Sigmoid colon (tissue), 7 donors: ENCODE results near the gene COPS2. TPM values are rescaled to one million over a fixed set of nuclear protein-coding genes. Genes with fewer than 3 reads are reported as not detected.
"Not testable (repeated sequence)": the region's sequence is repeated elsewhere in the genome, so short reads cannot be mapped to it uniquely, and the experiment has no call there.

ENCODE experiments used
- DNase-seq: peaks from one replicate; pipeline ENCODE4 v3.0.0-alpha.2; 2019
- H3K27ac ChIP-seq, 4 donors: fragments of 200-600 bp; sonication (generic); one replicate each; pipeline ENCODE4 v1.5.1; 2016 to 2019; ENCODE audit warnings: mild to moderate bottlenecking in 1 of 4
- H3K27me3 ChIP-seq, 3 donors: fragments of 200-600 bp; sonication (generic); one replicate each; pipeline ENCODE4 v1.5.1; 2019; ENCODE audit warnings: mild to moderate bottlenecking in 1 of 3
- H3K36me3 ChIP-seq, 4 donors: fragments of 200-600 bp; sonication (generic); one replicate each; pipeline ENCODE4 v1.5.1; 2016 to 2019
- H3K4me1 ChIP-seq, 4 donors: fragments of 200-600 bp; sonication (generic); one replicate each; pipeline ENCODE4 v1.5.1; 2017 to 2019
- H3K4me3 ChIP-seq, 4 donors: fragments of 200-600 bp; sonication (generic); one replicate each; pipeline ENCODE4 v1.5.1; 2017 to 2019; ENCODE audit warnings: mild to moderate bottlenecking in 2 of 4, moderate library complexity in 1 of 4
- H3K9me3 ChIP-seq, 4 donors: fragments of 200-600 bp in 3 of 4; sonication (generic) in 3 of 4; one replicate each; pipeline versions ENCODE4 v1.5.1 to v1.6.1; 2013 to 2019
- EP300 ChIP-seq, 4 donors: sonication (generic); formaldehyde crosslinking; IDR thresholded peaks; one replicate each; pipeline ENCODE4 v1.6.1; 2017; ENCODE audit warnings: antibody characterized with exemption in 4 of 4
- POLR2A ChIP-seq, 2 donors: fragments of 450-650 bp; IDR thresholded peaks; one replicate each; pipeline ENCODE4 v1.6.1; 2016; ENCODE audit warnings: antibody characterized with exemption in 2 of 2, mild to moderate bottlenecking in 2 of 2, moderate library complexity in 2 of 2
- POLR2AphosphoS5 ChIP-seq, 4 donors: sonication (generic); formaldehyde crosslinking; IDR thresholded peaks; one replicate each; pipeline ENCODE4 v1.6.1; 2017; ENCODE audit warnings: antibody characterized with exemption in 4 of 4
- WGBS, 2 donors: extraction: QIAGEN DNeasy Blood & Tissue Kit; methylation state at CpG; one replicate each; pipeline ENCODE4 v1.1.7; 2013; 5-methylcytosine and 5-hydroxymethylcytosine counted together
- intact Hi-C: fragments of 100-400 bp; cut with DNase I; formaldehyde crosslinking; loops from one replicate; pipeline ENCODE4 v1.15.1; 2023
- polyA plus RNA-seq, 3 donors: library from polyadenylated mRNA; stranded (reverse); fragments of 200-250 nt; gene quantifications; one replicate each; pipeline ENCODE4 v1.2.3, GENCODE V29; 2013
- total RNA-seq, 4 donors: library from RNA; depleted of rRNA; stranded (reverse); fragments of >200 nt; gene quantifications; one replicate each; pipeline ENCODE4 v1.1.0, GENCODE V29; 2016
- TF ChIP-seq, protein P1 (sequence below), 4 experiments: fragments of 450-650 bp in 3 of 4; fragments of 200-600 bp in 1 of 4; IDR thresholded peaks; one replicate each; pipeline ENCODE4 v1.5.1; 2016 to 2019; ENCODE audit warnings: antibody characterized with exemption in 4 of 4, mild to moderate bottlenecking in 3 of 4, moderate library complexity in 2 of 4
- donor health status: healthy with polysubstance abuse.
- donor health status: Bipolar disorder and iron deficiency.
- donor health status: healthy.

Gene COPS2
- total and polyA plus RNA-seq, 7 donors = 35.7 to 142 (median 88.9) TPM

DNA sequence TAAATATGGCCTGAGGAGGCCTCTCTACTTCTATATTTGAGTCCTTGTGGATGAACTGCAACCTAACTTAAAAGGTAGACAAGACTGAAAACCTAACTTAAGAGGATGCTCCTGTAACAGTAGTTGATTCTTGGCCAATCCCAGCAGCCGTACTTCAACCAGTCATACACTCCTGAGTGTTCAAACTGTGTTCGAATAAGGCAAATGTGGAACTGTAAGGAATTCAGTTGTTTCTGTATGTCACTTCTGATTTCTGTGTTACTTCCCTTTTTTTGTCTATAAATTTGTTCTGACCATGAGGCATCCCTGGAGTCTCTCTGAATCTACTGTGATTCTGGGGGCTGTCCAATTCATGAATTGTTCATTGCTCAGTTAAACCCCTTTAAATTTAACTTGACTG is 35.2 kb upstream of the COPS2 start:
- DNase-seq = no peak
- Histone ChIP-seq H3K27ac (no peak overlapping the region), H3K27me3 (no peaks in the 10 kb centered on the region), H3K36me3 (no peaks in the 10 kb centered on the region), H3K4me1 (peaks cover 0 to 11% (median 3%) of the 10 kb centered on the region in 4 donors), H3K9me3 (no peaks in the 10 kb centered on the region), H3K4me3 (no peak overlapping the region)
- intact Hi-C loops = no loop called here
- 68 to 89% methylated on average over 2 of the region's 2 CpGs for WGBS, 2 donors
- TF ChIP-seq POLR2A (IDR thresholded peaks at IDR 0.05) = no peak
- no peak for TF ChIP-seq POLR2AphosphoS5 (IDR thresholded peaks at IDR 0.05)
- TF ChIP-seq EP300 (IDR thresholded peaks at IDR 0.05) = no peak
- TF ChIP-seq, protein P1, sequence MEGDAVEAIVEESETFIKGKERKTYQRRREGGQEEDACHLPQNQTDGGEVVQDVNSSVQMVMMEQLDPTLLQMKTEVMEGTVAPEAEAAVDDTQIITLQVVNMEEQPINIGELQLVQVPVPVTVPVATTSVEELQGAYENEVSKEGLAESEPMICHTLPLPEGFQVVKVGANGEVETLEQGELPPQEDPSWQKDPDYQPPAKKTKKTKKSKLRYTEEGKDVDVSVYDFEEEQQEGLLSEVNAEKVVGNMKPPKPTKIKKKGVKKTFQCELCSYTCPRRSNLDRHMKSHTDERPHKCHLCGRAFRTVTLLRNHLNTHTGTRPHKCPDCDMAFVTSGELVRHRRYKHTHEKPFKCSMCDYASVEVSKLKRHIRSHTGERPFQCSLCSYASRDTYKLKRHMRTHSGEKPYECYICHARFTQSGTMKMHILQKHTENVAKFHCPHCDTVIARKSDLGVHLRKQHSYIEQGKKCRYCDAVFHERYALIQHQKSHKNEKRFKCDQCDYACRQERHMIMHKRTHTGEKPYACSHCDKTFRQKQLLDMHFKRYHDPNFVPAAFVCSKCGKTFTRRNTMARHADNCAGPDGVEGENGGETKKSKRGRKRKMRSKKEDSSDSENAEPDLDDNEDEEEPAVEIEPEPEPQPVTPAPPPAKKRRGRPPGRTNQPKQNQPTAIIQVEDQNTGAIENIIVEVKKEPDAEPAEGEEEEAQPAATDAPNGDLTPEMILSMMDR (IDR thresholded peaks at IDR 0.05) = no peak

DNA sequence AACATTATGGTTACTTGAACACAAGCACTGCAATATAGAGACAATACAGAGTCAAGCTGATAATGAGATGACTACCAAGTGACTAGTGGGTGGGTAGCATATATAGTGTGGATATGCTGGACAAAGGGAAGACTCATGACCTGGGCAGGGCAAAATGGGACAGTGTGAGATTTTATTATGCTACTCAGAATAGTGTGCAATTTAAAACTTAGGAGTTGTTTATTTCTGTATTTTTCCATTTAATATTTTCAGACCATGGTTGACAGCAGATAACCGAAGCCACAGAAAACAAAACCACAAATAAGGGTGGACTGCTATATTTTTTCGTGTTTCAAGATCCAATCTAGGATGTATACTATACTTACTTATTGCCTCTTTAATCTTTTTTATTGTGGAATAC is 34.2 kb upstream of the COPS2 start:
- intact Hi-C loops = no loop called here
- Histone ChIP-seq H3K9me3 (no peaks in the 10 kb centered on the region), H3K36me3 (no peaks in the 10 kb centered on the region), H3K27me3 (no peaks in the 10 kb centered on the region), H3K4me1 (peaks cover 0 to 11% (median 3%) of the 10 kb centered on the region in 4 donors), H3K4me3 (no peak overlapping the region), H3K27ac (no peak overlapping the region)
- 70 to 86% methylated on average over 2 of the region's 2 CpGs for WGBS, 2 donors
- TF ChIP-seq EP300 (IDR thresholded peaks at IDR 0.05) (no peak), POLR2A (IDR thresholded peaks at IDR 0.05) (no peak), POLR2AphosphoS5 (IDR thresholded peaks at IDR 0.05) (no peak)
- TF ChIP-seq, protein P1 (IDR thresholded peaks at IDR 0.05) = no peak
- no peak for DNase-seq

DNA sequence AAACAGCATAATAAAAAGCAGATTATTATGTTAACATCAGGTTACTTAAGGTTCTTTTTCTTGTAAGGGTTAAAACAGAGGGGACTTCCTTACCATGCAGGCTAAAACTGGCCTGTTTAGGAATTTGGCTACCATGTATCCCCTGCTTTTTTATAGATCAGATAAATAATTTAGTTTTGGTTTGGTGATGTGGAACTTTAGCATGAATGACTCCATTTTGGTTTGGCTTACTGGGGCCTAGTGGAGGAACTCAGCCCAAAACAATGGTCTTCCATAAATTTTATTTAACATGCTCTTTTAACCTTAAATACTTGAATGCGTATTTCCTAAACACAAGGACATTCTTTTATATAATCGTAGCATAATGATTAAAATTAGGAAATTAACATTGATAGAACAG is 33.5 kb upstream of the COPS2 start:
- TF ChIP-seq POLR2A (IDR thresholded peaks at IDR 0.05) = no peak
- TF ChIP-seq, protein P1 (IDR thresholded peaks at IDR 0.05) = no peak
- no peak for TF ChIP-seq EP300 (IDR thresholded peaks at IDR 0.05)
- no peak for TF ChIP-seq POLR2AphosphoS5 (IDR thresholded peaks at IDR 0.05)
- H3K4me3 ChIP-seq = no peak overlapping the region
- H3K36me3 ChIP-seq = no peaks in the 10 kb centered on the region
- peaks cover 0 to 11% (median 3%) of the 10 kb centered on the region in 4 donors for H3K4me1 ChIP-seq
- 95 to 99% methylated on average over 2 of the region's 2 CpGs for WGBS, 2 donors
- no peak for DNase-seq
- no peaks in the 10 kb centered on the region for H3K27me3 ChIP-seq
- H3K27ac ChIP-seq = no peak overlapping the region
- H3K9me3 ChIP-seq = no peaks in the 10 kb centered on the region
- intact Hi-C loops = no loop called here

DNA sequence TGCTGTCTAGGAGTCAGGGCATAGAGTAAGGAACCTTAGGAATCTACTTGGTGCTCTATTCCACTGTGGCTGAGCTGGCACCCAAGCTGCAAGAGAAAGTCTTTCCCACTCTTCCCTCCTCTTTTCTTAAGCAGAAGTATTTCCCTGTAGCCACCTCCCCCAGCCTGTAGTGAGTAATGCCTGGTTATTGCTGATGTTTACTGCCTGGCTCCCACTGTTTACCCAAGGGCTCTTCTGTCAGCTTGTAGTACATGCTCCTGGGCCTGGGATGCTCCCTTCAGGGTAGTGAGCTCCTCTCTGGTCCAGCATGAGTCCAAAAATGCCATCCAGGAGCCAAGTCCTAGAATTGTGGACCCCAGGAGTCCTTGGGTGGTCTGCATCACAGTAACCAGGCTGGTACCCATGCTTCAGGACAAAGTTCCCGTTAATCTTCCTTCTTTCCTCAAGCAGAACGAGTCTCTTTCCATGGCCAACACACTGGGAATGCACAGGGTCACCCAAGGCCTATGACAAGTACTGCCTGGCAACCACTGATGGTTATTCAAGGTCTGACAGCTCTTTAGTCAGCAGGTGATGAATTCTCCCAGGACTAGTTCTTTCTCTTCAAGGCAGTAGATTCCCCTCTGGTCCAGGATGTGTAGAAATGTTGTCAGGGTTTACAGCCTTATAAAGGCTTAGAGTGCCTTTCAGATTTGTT is 32.3 kb upstream of the COPS2 start:
- no peak for DNase-seq
- no peaks in the 10 kb centered on the region for H3K9me3 ChIP-seq
- H3K4me3 ChIP-seq = no peak overlapping the region
- peaks cover 0 to 11% (median 3%) of the 10 kb centered on the region in 4 donors for H3K4me1 ChIP-seq
- H3K36me3 ChIP-seq = no peaks in the 10 kb centered on the region
- intact Hi-C loops = no loop called here
- no peak overlapping the region for H3K27ac ChIP-seq
- TF ChIP-seq, protein P1 (IDR thresholded peaks at IDR 0.05) = no peak
- TF ChIP-seq POLR2AphosphoS5 (IDR thresholded peaks at IDR 0.05) (no peak), POLR2A (IDR thresholded peaks at IDR 0.05) (no peak), EP300 (IDR thresholded peaks at IDR 0.05) (no peak)
- H3K27me3 ChIP-seq = no peaks in the 10 kb centered on the region
- 92 to 94% methylated on average over 2 of the region's 2 CpGs for WGBS, 2 donors

DNA sequence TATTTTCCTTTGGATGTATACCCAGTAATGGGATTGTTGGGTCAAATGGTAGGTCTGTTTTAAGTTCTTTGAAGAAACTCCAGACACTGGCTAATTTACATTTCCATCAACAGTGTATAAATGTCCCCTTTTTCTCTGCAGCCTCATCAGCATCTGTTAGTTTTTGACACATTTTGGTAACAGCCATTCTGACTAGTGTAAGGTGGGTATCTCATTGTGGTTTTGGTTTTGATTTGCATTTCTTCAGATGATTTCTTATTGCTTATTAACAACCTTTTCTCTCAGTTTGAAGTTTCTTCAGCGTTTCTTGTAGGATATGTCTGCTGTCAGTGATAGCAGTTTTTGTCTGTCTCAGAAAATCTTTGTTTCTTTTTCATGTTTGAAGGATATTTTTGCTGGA is 30.1 kb upstream of the COPS2 start:
- TF ChIP-seq POLR2A (IDR thresholded peaks at IDR 0.05) = no peak
- TF ChIP-seq, protein P1 (IDR thresholded peaks at IDR 0.05) = no peak
- no peak for TF ChIP-seq POLR2AphosphoS5 (IDR thresholded peaks at IDR 0.05)
- TF ChIP-seq EP300 (IDR thresholded peaks at IDR 0.05) = no peak
- Histone ChIP-seq H3K9me3 (no peaks in the 10 kb centered on the region), H3K27ac (no peak overlapping the region), H3K36me3 (no peaks in the 10 kb centered on the region), H3K27me3 (no peaks in the 10 kb centered on the region), H3K4me1 (peaks cover 0 to 8% (median 3%) of the 10 kb centered on the region in 4 donors), H3K4me3 (no peak overlapping the region)
- intact Hi-C loops = no loop called here
- DNase-seq = no peak
- WGBS, 2 donors = 84 to 86% methylated on average over 1 of the region's 1 CpG

DNA sequence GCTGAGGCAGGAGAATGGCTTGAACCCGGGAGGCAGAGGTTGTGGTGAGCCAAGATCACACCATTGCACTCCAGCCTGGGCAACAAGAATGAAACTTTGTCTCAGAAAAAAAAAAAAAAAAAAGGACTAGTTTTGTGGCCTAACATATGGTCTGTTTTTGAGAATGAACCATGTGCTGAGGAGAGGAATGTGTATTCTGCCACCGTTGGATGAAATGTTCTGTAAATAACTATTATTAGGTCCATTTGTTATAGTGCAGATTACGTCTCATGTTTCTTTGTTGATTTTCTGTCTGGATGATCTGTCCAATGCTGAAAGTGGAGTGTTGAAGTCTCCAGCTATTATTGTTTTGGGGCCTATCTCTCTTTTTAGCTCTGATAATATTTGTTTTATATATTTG is 28.3 kb upstream of the COPS2 start:
- DNase-seq, H3K9me3 ChIP-seq, H3K36me3 ChIP-seq, H3K27ac ChIP-seq, H3K4me3 ChIP-seq, H3K4me1 ChIP-seq, H3K27me3 ChIP-seq, intact Hi-C loops: not testable (repeated sequence)
- 88 to 91% methylated on average over 3 of the region's 3 CpGs for WGBS, 2 donors
